ENCODE data around the gene BSG.

DNA sequence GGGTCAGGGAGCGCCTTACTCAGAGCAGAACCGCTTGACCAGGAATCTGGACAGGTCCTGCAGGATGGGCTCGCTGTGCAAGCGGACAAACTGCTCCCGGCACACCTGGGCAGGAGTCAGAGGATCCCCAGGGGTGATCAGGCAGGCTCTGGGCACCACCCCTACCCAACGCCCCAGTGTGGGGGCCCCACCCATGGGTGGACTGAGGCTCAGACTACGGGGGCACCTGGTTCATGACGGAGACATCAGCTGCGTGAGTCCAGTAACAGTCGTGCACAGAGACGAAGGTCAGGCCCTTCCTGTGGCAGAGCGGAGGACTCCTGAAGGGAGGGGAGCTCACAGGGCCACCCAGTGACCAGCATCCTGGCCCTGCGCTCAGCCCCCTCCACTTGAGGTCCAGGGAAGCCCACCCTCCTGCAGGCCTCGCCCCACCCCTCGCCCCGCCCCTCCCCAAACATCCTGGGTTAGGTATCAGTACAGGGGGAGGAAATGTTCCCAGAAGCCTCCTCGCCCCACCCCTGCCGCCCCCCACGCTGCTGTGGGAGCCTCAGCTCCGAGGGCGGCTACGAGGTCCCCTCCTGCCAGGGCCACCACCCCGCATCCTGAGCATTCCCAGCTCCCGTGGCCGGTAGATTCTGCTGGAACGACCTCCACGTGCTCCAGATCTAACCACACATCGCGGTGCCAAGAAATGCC is 45.3 kb downstream of the BSG start:
- TF ChIP-seq POLR2A (IDR thresholded peaks at IDR 0.05) (no peak), POLR2AphosphoS5 (IDR thresholded peaks at IDR 0.05) (no peak)
- TF ChIP-seq, protein P1, sequence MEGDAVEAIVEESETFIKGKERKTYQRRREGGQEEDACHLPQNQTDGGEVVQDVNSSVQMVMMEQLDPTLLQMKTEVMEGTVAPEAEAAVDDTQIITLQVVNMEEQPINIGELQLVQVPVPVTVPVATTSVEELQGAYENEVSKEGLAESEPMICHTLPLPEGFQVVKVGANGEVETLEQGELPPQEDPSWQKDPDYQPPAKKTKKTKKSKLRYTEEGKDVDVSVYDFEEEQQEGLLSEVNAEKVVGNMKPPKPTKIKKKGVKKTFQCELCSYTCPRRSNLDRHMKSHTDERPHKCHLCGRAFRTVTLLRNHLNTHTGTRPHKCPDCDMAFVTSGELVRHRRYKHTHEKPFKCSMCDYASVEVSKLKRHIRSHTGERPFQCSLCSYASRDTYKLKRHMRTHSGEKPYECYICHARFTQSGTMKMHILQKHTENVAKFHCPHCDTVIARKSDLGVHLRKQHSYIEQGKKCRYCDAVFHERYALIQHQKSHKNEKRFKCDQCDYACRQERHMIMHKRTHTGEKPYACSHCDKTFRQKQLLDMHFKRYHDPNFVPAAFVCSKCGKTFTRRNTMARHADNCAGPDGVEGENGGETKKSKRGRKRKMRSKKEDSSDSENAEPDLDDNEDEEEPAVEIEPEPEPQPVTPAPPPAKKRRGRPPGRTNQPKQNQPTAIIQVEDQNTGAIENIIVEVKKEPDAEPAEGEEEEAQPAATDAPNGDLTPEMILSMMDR (IDR thresholded peaks at IDR 0.05): no peak

All from prostate gland (tissue), 2 donors.